T-helper 2 cell treated with Interferon-gamma antibody and Interleukin-4, amounts not matched to agents 5 μg/mL and 100 μg/mL, for 36 hours (primary cell): ENCODE results near the gene HOXA9.
A peak's percentile ranks its signal among the peaks of the same experiment; 100 is the strongest.

Experiments
- DNase-seq: peaks from one replicate; pipeline ENCODE4 v3.0.0; 2021; ENCODE audit warnings: low spot score
- H3K27ac Mint-ChIP-seq: one replicate; pipeline ENCODE4 v1.8.0; 2021; ENCODE audit warnings: mild to moderate bottlenecking, mixed read lengths
- H3K27me3 Mint-ChIP-seq: one replicate; pipeline ENCODE4 v1.8.0; 2021; ENCODE audit warnings: low read depth, mixed read lengths
- H3K36me3 Mint-ChIP-seq: one replicate; pipeline ENCODE4 v1.8.0; 2021; ENCODE audit warnings: low read depth, mixed read lengths
- H3K4me1 Mint-ChIP-seq: one replicate; pipeline ENCODE4 v1.8.0; 2021; ENCODE audit warnings: low read depth, mixed read lengths
- H3K4me3 Mint-ChIP-seq: one replicate; pipeline ENCODE4 v1.8.0; 2022; ENCODE audit warnings: mild to moderate bottlenecking, moderate library complexity, mixed read lengths
- H3K9me3 Mint-ChIP-seq: one replicate; pipeline ENCODE4 v1.8.0; 2021; ENCODE audit warnings: mixed read lengths

Gene HOXA9

GRCh38 chr7:27186668-27187474, 21.5 kb upstream of the HOXA9 start:
- Mint-ChIP-seq H3K4me1 (peaks cover 24% of the 10 kb centered on the region), H3K9me3 (peaks cover 3% of the 10 kb centered on the region), H3K36me3 (peaks cover 9% of the 10 kb centered on the region), H3K27me3 (peaks cover 96% of the 10 kb centered on the region), H3K27ac (no peak overlapping the region), H3K4me3 (peak overlapping the region; percentile 3)
- DNase-seq: no peak

GRCh38 chr7:27185854-27186667, 20.7 kb upstream of the HOXA9 start:
- H3K4me1 Mint-ChIP-seq: peaks cover 24% of the 10 kb centered on the region

GRCh38 chr7:27185013-27185853, 19.9 kb upstream of the HOXA9 start, which contains the start of gene HOXA11:
HOXA11 (minus strand) TSS chr7:27185232; CDS start chr7:27185144, 88 bp downstream.
- Mint-ChIP-seq H3K36me3 (peaks cover 9% of the 10 kb centered on the region), H3K9me3 (peaks cover 3% of the 10 kb centered on the region), H3K27me3 (peaks cover 89% of the 10 kb centered on the region), H3K4me1 (peaks cover 24% of the 10 kb centered on the region), H3K27ac (peak within 1 kb of the TSS; percentile 75), H3K4me3 (peak within 1 kb of the TSS; percentile 69)
- DNase-seq: no peak

More at GRCh38 chr7:27185854-27186667, 20.7 kb upstream of the HOXA9 start:
- H3K27ac Mint-ChIP-seq: peak overlapping the region; percentile 75
- peaks cover 3% of the 10 kb centered on the region for H3K9me3 Mint-ChIP-seq
- peaks cover 9% of the 10 kb centered on the region for H3K36me3 Mint-ChIP-seq
- H3K27me3 Mint-ChIP-seq: peaks cover 95% of the 10 kb centered on the region
- no peak for DNase-seq
- peak overlapping the region; percentile 69 for H3K4me3 Mint-ChIP-seq

- Mint-ChIP-seq H3K4me1 (peaks cover 28% of the 10 kb centered on the region), H3K27me3 (peaks cover 88% of the 10 kb centered on the region), H3K9me3 (peaks cover 3% of the 10 kb centered on the region), H3K27ac (peak overlapping the region; percentile 74), H3K36me3 (peaks cover 9% of the 10 kb centered on the region), H3K4me3 (peak overlapping the region; percentile 55)
- no peak for DNase-seq
Measured at GRCh38 chr7:27184337-27185012, 19.1 kb upstream of the HOXA9 start.

- Mint-ChIP-seq H3K4me3 (peak overlapping the region; percentile 5), H3K4me1 (peaks cover 30% of the 10 kb centered on the region), H3K27ac (peak overlapping the region; percentile 63)
Measured at GRCh38 chr7:27183682-27184336, 18.5 kb upstream of the HOXA9 start.

GRCh38 chr7:27182861-27183681, 17.7 kb upstream of the HOXA9 start:
- peaks cover 23% of the 10 kb centered on the region for H3K4me1 Mint-ChIP-seq
- peaks cover 86% of the 10 kb centered on the region for H3K27me3 Mint-ChIP-seq
- no peak overlapping the region for H3K27ac Mint-ChIP-seq
- H3K9me3 Mint-ChIP-seq: peaks cover 3% of the 10 kb centered on the region
- DNase-seq: no peak
- H3K36me3 Mint-ChIP-seq: peaks cover 3% of the 10 kb centered on the region
- H3K4me3 Mint-ChIP-seq: no peak overlapping the region

More at GRCh38 chr7:27183682-27184336, 18.5 kb upstream of the HOXA9 start:
- DNase-seq: no peak
- Mint-ChIP-seq H3K9me3 (peaks cover 3% of the 10 kb centered on the region), H3K36me3 (peaks cover 9% of the 10 kb centered on the region), H3K27me3 (peaks cover 87% of the 10 kb centered on the region)

GRCh38 chr7:27182285-27182841, 17.0 kb upstream of the HOXA9 start:
- Mint-ChIP-seq H3K4me3 (no peak overlapping the region), H3K9me3 (peaks cover 3% of the 10 kb centered on the region), H3K4me1 (peaks cover 20% of the 10 kb centered on the region), H3K27me3 (peaks cover 86% of the 10 kb centered on the region), H3K36me3 (peaks cover 2% of the 10 kb centered on the region), H3K27ac (no peak overlapping the region)
- DNase-seq: no peak

GRCh38 chr7:27181795-27182275, 16.5 kb upstream of the HOXA9 start:
- H3K36me3 Mint-ChIP-seq: peaks cover 2% of the 10 kb centered on the region
- H3K4me3 Mint-ChIP-seq: no peak overlapping the region
- H3K4me1 Mint-ChIP-seq: peaks cover 19% of the 10 kb centered on the region
- no peak for DNase-seq
- peaks cover 3% of the 10 kb centered on the region for H3K9me3 Mint-ChIP-seq
- no peak overlapping the region for H3K27ac Mint-ChIP-seq
- H3K27me3 Mint-ChIP-seq: peaks cover 81% of the 10 kb centered on the region

GRCh38 chr7:27180431-27181420, 15.4 kb upstream of the HOXA9 start:
- Mint-ChIP-seq H3K27me3 (peaks cover 77% of the 10 kb centered on the region), H3K36me3 (peaks cover 2% of the 10 kb centered on the region), H3K4me3 (no peak overlapping the region), H3K9me3 (peaks cover under 1% of the 10 kb centered on the region), H3K27ac (no peak overlapping the region), H3K4me1 (peaks cover 16% of the 10 kb centered on the region)
- no peak for DNase-seq

GRCh38 chr7:27179503-27180430, 14.4 kb upstream of the HOXA9 start:
- Mint-ChIP-seq H3K36me3 (peaks cover 2% of the 10 kb centered on the region), H3K27ac (no peak overlapping the region), H3K27me3 (peaks cover 77% of the 10 kb centered on the region), H3K4me1 (peaks cover 8% of the 10 kb centered on the region), H3K4me3 (peak overlapping the region; percentile 29), H3K9me3 (no peaks in the 10 kb centered on the region)
- peak; percentile 33 for DNase-seq
